ENCODE data around the gene BEST1. TPM values are rescaled to one million over a fixed set of nuclear protein-coding genes. Genes with fewer than 3 reads are reported as not detected.

BEST1 gene
- total and polyA plus RNA-seq, 2 of the 13 experiments (the other 11 are each of a cell fraction or from before 2014, with no cell fraction given), result 0.09 to 0.65 TPM

DNA sequence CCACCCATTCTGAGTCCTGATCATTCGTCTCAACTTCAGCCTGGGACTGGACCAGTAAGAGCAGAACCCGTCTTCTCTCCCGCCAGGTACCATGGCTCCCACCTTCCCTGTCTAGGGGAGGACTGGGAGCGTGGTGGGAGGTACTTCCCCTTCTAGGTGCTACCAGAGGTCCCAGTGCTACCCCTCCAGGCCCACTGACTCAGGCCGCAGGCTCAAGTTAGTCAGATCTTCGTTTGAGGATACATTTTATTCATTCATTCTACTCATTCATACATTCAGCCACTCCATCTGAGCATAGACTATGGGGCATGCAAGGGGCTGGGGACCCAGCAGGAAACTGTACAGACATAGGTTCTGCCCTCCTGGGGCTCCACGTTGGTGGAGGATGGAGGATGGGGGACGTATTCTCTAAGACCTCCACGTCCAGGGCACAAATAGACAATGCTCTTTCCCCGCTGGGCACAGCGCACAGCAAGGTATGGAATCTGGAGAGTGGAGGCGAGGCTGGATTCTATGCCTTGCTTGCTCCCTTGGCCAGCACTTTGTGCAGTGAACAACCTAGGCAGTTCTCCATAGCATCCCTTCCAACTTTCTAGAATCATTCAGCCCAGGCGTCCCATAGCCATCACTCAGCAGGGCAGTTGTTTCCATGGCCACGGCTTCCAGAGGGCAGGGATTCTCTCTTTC is 31.8 kb upstream of the BEST1 start:
- Histone ChIP-seq H3K27me3 (ENCODE audit: control insufficient read depth in 1 of 2, insufficient read depth in 2 of 2, low read length in 2 of 2) (peaks cover 11 to 39% of the 10 kb centered on the region in 2 experiments), H3K4me1 (ENCODE audit: insufficient read depth, low read length) (peaks cover 51% of the 10 kb centered on the region), H3K79me2 (ENCODE audit: insufficient read depth, low read length) (no peaks in the 10 kb centered on the region), H2AFZ (ENCODE audit: low read length) (no peak overlapping the region), H3K27ac (ENCODE audit: extremely low read length, insufficient read depth, low read length) (no peak overlapping the region), H3K4me3 (replicated peaks in 1 of 3; ENCODE audit: insufficient read depth in 1 of 3, low read depth in 2 of 3, low read length in 3 of 3) (no peak overlapping the region), H4K20me1 (ENCODE audit: insufficient read depth, low read length) (no peaks in the 10 kb centered on the region), H3K36me3 (replicated peaks in 1 of 2; ENCODE audit: control insufficient read depth in 1 of 2, insufficient read depth in 2 of 2, low read length in 2 of 2) (no peaks in the 10 kb centered on the region), H3K4me2 (ENCODE audit: low read depth, low read length) (no peak overlapping the region), H3K9ac (ENCODE audit: insufficient read depth, low read depth, low read length) (no peak overlapping the region), H3K9me3 (ENCODE audit: low read length) (no peaks in the 10 kb centered on the region)
- in situ Hi-C loops (cut with HindIII; ENCODE audit: extremely low pct_ligation_motif_present, low pct_unique_long_range_greater_than_20kb) (no loop called here), intact Hi-C loops (cut with micrococcal nuclease; ENCODE audit: unreplicated experiment) (no loop called here)
- ChIA-PET CTCF (ENCODE audit: low intra/inter-chr PET ratio, low total read pairs) (no interaction called here), POLR2A (no interaction called here)
- WGBS (ENCODE audit: low lambda C conversion rate), result 53% methylated on average over 14 of the region's 14 CpGs
- no peak for DNase-seq (ENCODE audit: low spot score)
- FAIRE-seq, result no peak
- ATAC-seq, result no peak
- no TSS peak for BruUV-seq (replicated peaks)
- TF ChIP-seq SALL1 (CRISPR knock-in tag; IDR thresholded peaks at IDR 0.05) (no peak), KDM5A (IDR thresholded peaks at IDR 0.05; ENCODE audit: borderline replicate concordance, low read length) (no peak), ZNF235 (CRISPR knock-in tag; IDR thresholded peaks at IDR 0.05; ENCODE audit: borderline replicate concordance) (no peak), TP53 (CRISPR knock-in tag; conservative IDR thresholded peaks at IDR 0.05) (no peak), KAT8 (CRISPR knock-in tag; IDR thresholded peaks at IDR 0.05) (no peak), MYC (CRISPR knock-in tag; IDR thresholded peaks at IDR 0.05; ENCODE audit: borderline replicate concordance) (no peak)
- TF ChIP-seq, protein P1, sequence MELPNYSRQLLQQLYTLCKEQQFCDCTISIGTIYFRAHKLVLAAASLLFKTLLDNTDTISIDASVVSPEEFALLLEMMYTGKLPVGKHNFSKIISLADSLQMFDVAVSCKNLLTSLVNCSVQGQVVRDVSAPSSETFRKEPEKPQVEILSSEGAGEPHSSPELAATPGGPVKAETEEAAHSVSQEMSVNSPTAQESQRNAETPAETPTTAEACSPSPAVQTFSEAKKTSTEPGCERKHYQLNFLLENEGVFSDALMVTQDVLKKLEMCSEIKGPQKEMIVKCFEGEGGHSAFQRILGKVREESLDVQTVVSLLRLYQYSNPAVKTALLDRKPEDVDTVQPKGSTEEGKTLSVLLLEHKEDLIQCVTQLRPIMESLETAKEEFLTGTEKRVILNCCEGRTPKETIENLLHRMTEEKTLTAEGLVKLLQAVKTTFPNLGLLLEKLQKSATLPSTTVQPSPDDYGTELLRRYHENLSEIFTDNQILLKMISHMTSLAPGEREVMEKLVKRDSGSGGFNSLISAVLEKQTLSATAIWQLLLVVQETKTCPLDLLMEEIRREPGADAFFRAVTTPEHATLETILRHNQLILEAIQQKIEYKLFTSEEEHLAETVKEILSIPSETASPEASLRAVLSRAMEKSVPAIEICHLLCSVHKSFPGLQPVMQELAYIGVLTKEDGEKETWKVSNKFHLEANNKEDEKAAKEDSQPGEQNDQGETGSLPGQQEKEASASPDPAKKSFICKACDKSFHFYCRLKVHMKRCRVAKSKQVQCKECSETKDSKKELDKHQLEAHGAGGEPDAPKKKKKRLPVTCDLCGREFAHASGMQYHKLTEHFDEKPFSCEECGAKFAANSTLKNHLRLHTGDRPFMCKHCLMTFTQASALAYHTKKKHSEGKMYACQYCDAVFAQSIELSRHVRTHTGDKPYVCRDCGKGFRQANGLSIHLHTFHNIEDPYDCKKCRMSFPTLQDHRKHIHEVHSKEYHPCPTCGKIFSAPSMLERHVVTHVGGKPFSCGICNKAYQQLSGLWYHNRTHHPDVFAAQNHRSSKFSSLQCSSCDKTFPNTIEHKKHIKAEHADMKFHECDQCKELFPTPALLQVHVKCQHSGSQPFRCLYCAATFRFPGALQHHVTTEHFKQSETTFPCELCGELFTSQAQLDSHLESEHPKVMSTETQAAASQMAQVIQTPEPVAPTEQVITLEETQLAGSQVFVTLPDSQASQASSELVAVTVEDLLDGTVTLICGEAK (IDR thresholded peaks at IDR 0.05), result no peak
- TF ChIP-seq, protein P1 (CRISPR knock-in tag; IDR thresholded peaks at IDR 0.05), result no peak
